Astrocyte (in vitro differentiated cells and primary cell): ENCODE measurements around the gene MIA2. TPM values are rescaled to one million over a fixed set of nuclear protein-coding genes. Genes with fewer than 3 reads are reported as not detected.

Experiments used
- DNase-seq: peaks from one replicate; pipeline ENCODE4 v3.0.0-alpha.2; 2010; ENCODE audit warnings: low read depth
- FAIRE-seq: peaks from 2 replicates; lab custom pipeline; 2011; peaks lifted over from hg19 to GRCh38; lab: Jason Lieb, UNC
- H2AFZ ChIP-seq: 2 replicates; pipeline ENCODE4 v1.6.0; 2012; ENCODE audit warnings: low read depth, low read length, inconsistent platforms
- H3K27ac ChIP-seq: 2 replicates; pipeline ENCODE4 v1.5.1; 2011; ENCODE audit warnings: low read depth, low read length, inconsistent platforms
- H3K27me3 ChIP-seq: 2 replicates; pipeline ENCODE4 v1.6.0; 2011; ENCODE audit warnings: low read length, inconsistent platforms; ENCODE audit not compliant: insufficient read depth
- H3K36me3 ChIP-seq: 2 replicates; pipeline ENCODE4 v1.5.1; 2011; ENCODE audit warnings: low read length, inconsistent platforms; ENCODE audit not compliant: insufficient read depth
- H3K4me1 ChIP-seq: 2 replicates; pipeline ENCODE4 v1.5.1; 2011; ENCODE audit warnings: low read length, inconsistent platforms; ENCODE audit not compliant: insufficient read depth
- H3K4me2 ChIP-seq: 2 replicates; pipeline ENCODE4 v1.6.0; 2012; ENCODE audit warnings: low read length, inconsistent platforms
- H3K4me3 ChIP-seq: 2 replicates; pipeline ENCODE4 v1.5.1; 2011; ENCODE audit warnings: low read depth, mild to moderate bottlenecking, low read length, inconsistent platforms; ENCODE audit not compliant: insufficient read depth
- H3K79me2 ChIP-seq: 2 replicates; pipeline ENCODE4 v1.6.0; 2012; ENCODE audit warnings: mild to moderate bottlenecking, low read length, inconsistent platforms; ENCODE audit not compliant: insufficient read depth
- H3K9ac ChIP-seq: 2 replicates; pipeline ENCODE4 v1.6.0; 2012; ENCODE audit warnings: mild to moderate bottlenecking, low read length, inconsistent platforms
- H3K9me3 ChIP-seq: 2 replicates; pipeline ENCODE4 v1.5.1; 2012; ENCODE audit warnings: low read depth, mild to moderate bottlenecking, low read length, inconsistent platforms; ENCODE audit not compliant: insufficient read depth
- H4K20me1 ChIP-seq: 2 replicates; pipeline ENCODE4 v1.6.0; 2012; ENCODE audit warnings: low read length, inconsistent platforms; ENCODE audit not compliant: insufficient read depth
- H3K27ac Mint-ChIP-seq: one replicate; pipeline ENCODE4 v1.8.0; 2021; ENCODE audit warnings: mild to moderate bottlenecking, mixed read lengths; ENCODE audit not compliant: unreplicated experiment
- H3K27me3 Mint-ChIP-seq: one replicate; pipeline ENCODE4 v1.8.0; 2021; ENCODE audit warnings: low read depth, mixed read lengths; ENCODE audit not compliant: unreplicated experiment
- H3K36me3 Mint-ChIP-seq: one replicate; pipeline ENCODE4 v1.8.0; 2021; ENCODE audit warnings: low read depth, mixed read lengths; ENCODE audit not compliant: unreplicated experiment
- H3K4me1 Mint-ChIP-seq: one replicate; pipeline ENCODE4 v1.8.0; 2021; ENCODE audit warnings: low read depth, mixed read lengths; ENCODE audit not compliant: unreplicated experiment
- H3K4me3 Mint-ChIP-seq: one replicate; pipeline ENCODE4 v1.8.0; 2021; ENCODE audit warnings: mild to moderate bottlenecking, moderate library complexity, mixed read lengths; ENCODE audit not compliant: unreplicated experiment
- H3K9me3 Mint-ChIP-seq: one replicate; pipeline ENCODE4 v1.8.0; 2021; ENCODE audit warnings: mild to moderate bottlenecking, mixed read lengths; ENCODE audit not compliant: unreplicated experiment
- EZH2 ChIP-seq: IDR thresholded peaks from 2 replicates; pipeline ENCODE4 v1.6.1; 2012; ENCODE audit warnings: mild to moderate bottlenecking, low read length, inconsistent platforms; ENCODE audit not compliant: insufficient read depth
- total RNA-seq: library from RNA; stranded (reverse); gene quantifications from 2 replicates; pipeline ENCODE4 v1.2.1, GENCODE V29; 2021
- TF ChIP-seq, protein P1 (sequence below): IDR thresholded peaks from 2 replicates; pipeline ENCODE4 v1.5.1; 2011; ENCODE audit warnings: low read depth, mild to moderate bottlenecking, inconsistent platforms, low read length, moderate library complexity; ENCODE audit not compliant: insufficient read depth

Gene MIA2
- total RNA-seq, 1 donor from 2014 or later: 18.2 TPM

DNA sequence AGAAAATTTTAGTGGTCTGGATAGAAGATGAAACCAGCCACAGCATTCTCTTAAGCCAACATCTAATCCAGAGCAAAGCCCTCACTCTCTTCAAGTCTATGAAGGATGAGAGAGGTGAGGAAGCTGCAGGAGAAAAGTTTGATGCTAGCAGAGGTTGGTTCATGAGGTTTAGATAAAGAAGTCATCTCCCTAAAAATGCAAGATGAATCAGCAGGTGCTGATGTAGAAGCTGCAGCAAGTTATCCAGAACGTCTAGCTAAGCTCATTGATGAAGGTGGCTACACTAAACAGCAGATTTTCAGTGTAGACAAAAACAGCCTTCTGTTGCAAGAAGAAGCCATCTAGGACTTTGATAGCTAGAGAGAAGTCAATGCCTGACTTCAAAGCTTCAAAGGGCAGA, 150.0 kb downstream of the MIA2 start:
- H3K4me3 ChIP-seq: no peak overlapping the region
- no peak overlapping the region for H2AFZ ChIP-seq
- peaks cover 6% of the 10 kb centered on the region for H3K4me1 Mint-ChIP-seq

DNA sequence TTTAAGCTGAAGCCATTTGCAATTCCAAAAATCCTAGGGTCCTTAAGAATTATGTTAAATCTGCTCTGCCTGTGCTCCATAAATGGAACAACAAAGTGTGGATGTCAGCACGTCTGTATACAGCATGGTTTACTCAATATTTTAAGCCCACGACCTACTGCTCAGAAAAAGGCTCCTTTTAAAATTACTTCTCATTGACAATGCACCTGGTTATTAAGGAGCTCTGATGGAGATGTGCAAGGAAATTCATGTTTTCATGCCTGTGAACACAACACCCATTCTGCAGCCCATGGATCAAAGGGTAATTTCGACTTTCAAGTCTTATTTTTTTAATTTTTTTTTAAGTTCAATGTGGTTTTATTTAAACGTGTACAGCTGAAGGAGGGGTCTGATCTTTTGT, 150.5 kb downstream of the MIA2 start:
- H3K79me2 ChIP-seq: no peaks in the 10 kb centered on the region
- TF ChIP-seq, protein P1, sequence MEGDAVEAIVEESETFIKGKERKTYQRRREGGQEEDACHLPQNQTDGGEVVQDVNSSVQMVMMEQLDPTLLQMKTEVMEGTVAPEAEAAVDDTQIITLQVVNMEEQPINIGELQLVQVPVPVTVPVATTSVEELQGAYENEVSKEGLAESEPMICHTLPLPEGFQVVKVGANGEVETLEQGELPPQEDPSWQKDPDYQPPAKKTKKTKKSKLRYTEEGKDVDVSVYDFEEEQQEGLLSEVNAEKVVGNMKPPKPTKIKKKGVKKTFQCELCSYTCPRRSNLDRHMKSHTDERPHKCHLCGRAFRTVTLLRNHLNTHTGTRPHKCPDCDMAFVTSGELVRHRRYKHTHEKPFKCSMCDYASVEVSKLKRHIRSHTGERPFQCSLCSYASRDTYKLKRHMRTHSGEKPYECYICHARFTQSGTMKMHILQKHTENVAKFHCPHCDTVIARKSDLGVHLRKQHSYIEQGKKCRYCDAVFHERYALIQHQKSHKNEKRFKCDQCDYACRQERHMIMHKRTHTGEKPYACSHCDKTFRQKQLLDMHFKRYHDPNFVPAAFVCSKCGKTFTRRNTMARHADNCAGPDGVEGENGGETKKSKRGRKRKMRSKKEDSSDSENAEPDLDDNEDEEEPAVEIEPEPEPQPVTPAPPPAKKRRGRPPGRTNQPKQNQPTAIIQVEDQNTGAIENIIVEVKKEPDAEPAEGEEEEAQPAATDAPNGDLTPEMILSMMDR: no peak
- TF ChIP-seq EZH2: no peak
- Mint-ChIP-seq H3K9me3 (peaks cover 3% of the 10 kb centered on the region), H3K27me3 (no peaks in the 10 kb centered on the region), H3K4me1 (peaks cover 6% of the 10 kb centered on the region), H3K36me3 (peaks cover 19% of the 10 kb centered on the region), H3K4me3 (no peak overlapping the region), H3K27ac (no peak overlapping the region)
- no peaks in the 10 kb centered on the region for H4K20me1 ChIP-seq
- DNase-seq (no peak), FAIRE-seq (no peak)
- no peak overlapping the region for H3K4me2 ChIP-seq
- H2AFZ ChIP-seq: no peak overlapping the region
- H3K27me3 ChIP-seq: no peaks in the 10 kb centered on the region
- no peaks in the 10 kb centered on the region for H3K4me1 ChIP-seq
- no peak overlapping the region for H3K27ac ChIP-seq
- H3K9ac ChIP-seq: no peak overlapping the region
- H3K9me3 ChIP-seq: no peaks in the 10 kb centered on the region
- no peak overlapping the region for H3K4me3 ChIP-seq
- H3K36me3 ChIP-seq: no peaks in the 10 kb centered on the region

More for the DNA sequence above, 150.0 kb downstream of the MIA2 start:
- Mint-ChIP-seq H3K27me3 (no peaks in the 10 kb centered on the region), H3K9me3 (peaks cover 3% of the 10 kb centered on the region), H3K27ac (no peak overlapping the region), H3K36me3 (peaks cover 19% of the 10 kb centered on the region), H3K4me3 (no peak overlapping the region)
- Histone ChIP-seq H3K9me3 (no peaks in the 10 kb centered on the region), H3K27me3 (no peaks in the 10 kb centered on the region), H3K27ac (no peak overlapping the region), H3K4me2 (no peak overlapping the region), H4K20me1 (no peaks in the 10 kb centered on the region), H3K36me3 (no peaks in the 10 kb centered on the region), H3K4me1 (no peaks in the 10 kb centered on the region), H3K79me2 (no peaks in the 10 kb centered on the region), H3K9ac (no peak overlapping the region)
- FAIRE-seq: no peak
- DNase-seq: no peak
- TF ChIP-seq EZH2: no peak

DNA sequence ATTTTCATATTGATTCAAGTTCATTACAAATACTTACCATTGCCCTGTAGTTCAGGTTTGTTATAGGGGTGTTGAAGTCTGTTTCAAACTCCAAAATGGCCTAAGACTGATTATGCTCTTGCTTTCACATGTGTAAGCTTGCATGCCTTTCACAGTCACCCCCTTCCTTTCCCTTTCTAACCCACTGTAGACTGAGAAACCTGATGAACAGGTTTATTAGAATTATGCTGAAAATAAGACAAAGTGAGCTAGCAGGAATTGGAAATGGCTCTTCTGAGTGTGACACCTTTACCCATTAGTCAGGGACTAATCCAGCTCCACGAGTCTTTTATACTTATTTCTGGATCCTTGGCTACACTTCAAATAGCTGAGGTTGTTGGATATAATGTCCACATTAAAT, 159.6 kb downstream of the MIA2 start:
- H3K27me3 ChIP-seq: no peaks in the 10 kb centered on the region
- H3K27ac ChIP-seq: no peak overlapping the region
- peaks cover 9% of the 10 kb centered on the region for H3K4me1 Mint-ChIP-seq
- no peak overlapping the region for H2AFZ ChIP-seq
- H3K4me2 ChIP-seq: no peak overlapping the region
- H3K36me3 ChIP-seq: no peaks in the 10 kb centered on the region
- H3K27ac Mint-ChIP-seq: no peak overlapping the region
- peaks cover 3% of the 10 kb centered on the region for H3K4me1 ChIP-seq
- no peak overlapping the region for H3K9ac ChIP-seq
- no peaks in the 10 kb centered on the region for H3K27me3 Mint-ChIP-seq
- H3K36me3 Mint-ChIP-seq: peaks cover 4% of the 10 kb centered on the region
- no peaks in the 10 kb centered on the region for H3K79me2 ChIP-seq
- H3K4me3 ChIP-seq: no peak overlapping the region
- no peaks in the 10 kb centered on the region for H3K9me3 ChIP-seq
- DNase-seq (no peak), FAIRE-seq (no peak)
- no peak for TF ChIP-seq EZH2
- TF ChIP-seq, protein P1: no peak
- no peaks in the 10 kb centered on the region for H3K9me3 Mint-ChIP-seq
- H4K20me1 ChIP-seq: no peaks in the 10 kb centered on the region
- H3K4me3 Mint-ChIP-seq: no peak overlapping the region
